NT2/D1 (cell line): Measurements from ENCODE around the gene BPNT1.

Source experiments
- DNase-seq: peaks from one replicate; pipeline ENCODE4 v3.0.0-alpha.2; 2011; ENCODE audit warnings: low read depth, low spot score
- H3K27me3 ChIP-seq: 2 replicates; pipeline ENCODE4 v1.6.0; 2011; ENCODE audit warnings: mild to moderate bottlenecking; ENCODE audit not compliant: insufficient read length, insufficient read depth
- H3K36me3 ChIP-seq: 2 replicates; pipeline ENCODE4 v1.6.1; 2011; ENCODE audit warnings: mild to moderate bottlenecking, low read length, mixed read lengths; ENCODE audit not compliant: insufficient read depth, insufficient read length
- H3K4me1 ChIP-seq: 2 replicates; pipeline ENCODE4 v1.5.1; 2011; ENCODE audit not compliant: insufficient read depth, insufficient read length
- H3K4me3 ChIP-seq: 2 replicates; pipeline ENCODE4 v1.5.1; 2011; ENCODE audit warnings: low read depth; ENCODE audit not compliant: insufficient read length
- H3K9ac ChIP-seq: 2 replicates; pipeline ENCODE4 v1.6.0; 2011; ENCODE audit warnings: low read depth; ENCODE audit not compliant: insufficient read length
- H3K9me3 ChIP-seq: 2 replicates; pipeline ENCODE4 v1.5.1; 2011; ENCODE audit warnings: mild to moderate bottlenecking, low read length; ENCODE audit not compliant: insufficient read depth
- SUZ12 ChIP-seq: IDR thresholded peaks from 2 replicates; pipeline ENCODE4 v1.6.1; 2011; ENCODE audit not compliant: insufficient read length, insufficient read depth; ENCODE audit errors: extremely low read depth
- YY1 ChIP-seq: IDR thresholded peaks from 2 replicates; pipeline ENCODE4 v1.6.1; 2011; ENCODE audit not compliant: insufficient read length, insufficient read depth
- ZNF274 ChIP-seq: IDR thresholded peaks from 2 replicates; pipeline ENCODE4 v1.6.1; 2011; ENCODE audit warnings: mild to moderate bottlenecking, low read depth, low read length

BPNT1 gene, protein sequence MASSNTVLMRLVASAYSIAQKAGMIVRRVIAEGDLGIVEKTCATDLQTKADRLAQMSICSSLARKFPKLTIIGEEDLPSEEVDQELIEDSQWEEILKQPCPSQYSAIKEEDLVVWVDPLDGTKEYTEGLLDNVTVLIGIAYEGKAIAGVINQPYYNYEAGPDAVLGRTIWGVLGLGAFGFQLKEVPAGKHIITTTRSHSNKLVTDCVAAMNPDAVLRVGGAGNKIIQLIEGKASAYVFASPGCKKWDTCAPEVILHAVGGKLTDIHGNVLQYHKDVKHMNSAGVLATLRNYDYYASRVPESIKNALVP

DNA sequence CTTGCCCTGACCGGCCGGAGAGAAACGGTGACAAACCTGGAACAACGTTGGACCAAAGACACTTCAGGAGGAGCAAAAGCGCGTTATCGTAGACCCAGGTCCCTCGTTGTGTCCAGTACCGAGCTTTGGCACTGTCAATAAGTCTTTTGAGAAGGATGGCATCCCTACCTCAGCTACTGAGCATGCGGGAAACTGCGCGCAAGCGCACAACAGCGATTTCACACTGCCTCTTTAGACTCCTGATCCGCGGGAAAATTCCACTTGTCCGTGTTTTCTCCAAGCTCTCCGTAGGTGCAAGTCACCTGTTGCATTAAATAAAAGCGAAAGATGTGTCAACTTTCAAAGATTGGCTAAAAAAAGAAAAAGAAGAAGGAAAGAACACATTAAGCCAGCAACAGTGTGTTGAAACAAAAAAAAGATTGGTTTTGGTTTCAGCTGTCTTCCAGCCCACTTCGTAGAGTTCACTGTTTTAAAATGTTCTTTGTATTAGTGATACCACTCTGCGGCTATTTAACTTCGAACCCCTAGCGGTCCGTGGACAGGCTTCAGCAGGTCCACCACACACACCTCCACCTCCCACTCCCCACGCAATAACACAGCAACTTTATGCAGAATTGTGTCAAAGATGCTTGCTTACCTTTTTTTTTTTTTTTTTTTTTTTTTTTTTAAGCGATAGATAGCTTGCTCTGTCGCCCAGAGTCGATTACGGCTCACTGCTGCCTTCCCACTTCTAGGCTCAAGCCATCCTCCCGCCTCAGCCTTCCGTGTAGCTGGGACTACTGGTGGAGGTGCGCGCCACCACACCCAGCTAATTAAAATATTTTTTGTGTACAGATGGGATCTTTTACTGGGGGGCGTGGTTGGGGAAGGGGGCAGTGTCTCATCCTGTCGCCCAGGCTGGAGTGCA is at the start of gene BPNT1:
Gene BPNT1 (minus strand): TSS at position 139 of the 907 bp plus-strand sequence. CDS start 9,942 bp downstream, outside the sequence.
- Histone ChIP-seq H3K36me3 (peaks cover 2% of the 10 kb centered on the region), H3K9me3 (no peaks in the 10 kb centered on the region), H3K4me1 (no peaks in the 10 kb centered on the region), H3K9ac (peak within 1 kb of the TSS; percentile 73), H3K4me3 (peak within 1 kb of the TSS; percentile 68), H3K27me3 (no peaks in the 10 kb centered on the region)
- DNase-seq: peak; percentile 99
- TF ChIP-seq YY1 (no peak), SUZ12 (no peak), ZNF274 (no peak)

DNA sequence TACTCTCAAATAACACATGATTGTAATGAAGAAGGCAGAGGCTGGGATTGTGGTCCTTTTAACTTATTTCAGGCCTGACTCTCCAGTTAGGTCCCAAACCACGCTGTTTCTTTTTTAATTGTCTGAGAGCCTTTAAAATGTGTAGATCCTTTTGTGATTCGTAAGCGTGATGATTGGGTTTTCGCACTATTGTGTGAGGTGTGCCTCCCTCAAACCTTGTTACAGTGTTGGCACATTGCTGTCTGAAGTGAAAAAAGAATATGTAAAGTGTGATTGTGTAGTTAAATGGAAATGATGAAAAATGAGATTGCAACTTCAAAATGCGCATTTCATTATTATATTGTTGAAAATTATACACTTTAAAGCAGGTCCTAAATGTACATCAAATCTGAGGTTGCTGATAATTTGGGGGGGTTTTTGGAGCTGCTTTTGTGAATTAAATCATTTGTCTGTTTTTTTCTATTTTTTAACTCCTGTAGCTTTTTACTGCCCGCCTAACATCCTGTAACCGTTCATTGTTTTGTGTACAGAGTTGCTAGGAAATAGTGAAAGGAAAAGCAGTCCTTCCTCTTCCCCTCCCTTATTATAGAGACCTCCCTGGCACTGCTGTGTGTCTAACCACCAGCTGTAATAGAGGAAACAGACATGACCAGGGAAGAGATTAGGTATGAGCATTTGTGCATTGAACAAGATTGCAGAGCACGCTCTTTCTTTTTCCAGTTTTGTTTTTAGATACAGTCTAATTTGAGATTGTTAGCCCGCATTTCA is 47.6 kb upstream of the BPNT1 start:
- Histone ChIP-seq H3K9me3 (no peaks in the 10 kb centered on the region), H3K9ac (no peak overlapping the region), H3K36me3 (peaks cover 62% of the 10 kb centered on the region), H3K4me3 (no peak overlapping the region), H3K27me3 (no peaks in the 10 kb centered on the region), H3K4me1 (no peaks in the 10 kb centered on the region)
- no peak for DNase-seq
- TF ChIP-seq ZNF274 (no peak), YY1 (no peak), SUZ12 (no peak)

DNA sequence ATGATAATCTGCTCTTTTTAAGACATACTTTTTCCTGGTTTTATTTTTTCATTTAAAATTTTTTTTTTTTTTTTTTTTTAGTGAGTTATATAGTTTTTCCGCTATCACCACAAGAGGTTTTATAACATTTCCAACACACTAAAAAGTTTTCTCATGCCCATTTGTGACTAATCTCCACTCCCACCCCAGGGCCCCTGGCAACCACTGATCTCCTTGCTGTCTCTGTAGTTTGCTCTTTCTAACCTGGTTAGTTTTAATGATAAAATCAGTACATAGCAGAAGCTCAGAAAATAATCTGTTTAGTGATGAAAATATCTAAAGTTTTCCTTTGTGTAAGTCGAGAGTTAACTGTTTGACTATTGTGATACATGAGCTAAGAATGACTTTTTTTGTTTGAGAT is 46.2 kb upstream of the BPNT1 start:
- H3K9me3 ChIP-seq: no peaks in the 10 kb centered on the region
- H3K4me1 ChIP-seq: no peaks in the 10 kb centered on the region
- H3K4me3 ChIP-seq: no peak overlapping the region
- H3K27me3 ChIP-seq: no peaks in the 10 kb centered on the region
- DNase-seq: no peak
- peaks cover 50% of the 10 kb centered on the region for H3K36me3 ChIP-seq
- TF ChIP-seq YY1 (no peak), SUZ12 (no peak), ZNF274 (no peak)
- H3K9ac ChIP-seq: no peak overlapping the region

DNA sequence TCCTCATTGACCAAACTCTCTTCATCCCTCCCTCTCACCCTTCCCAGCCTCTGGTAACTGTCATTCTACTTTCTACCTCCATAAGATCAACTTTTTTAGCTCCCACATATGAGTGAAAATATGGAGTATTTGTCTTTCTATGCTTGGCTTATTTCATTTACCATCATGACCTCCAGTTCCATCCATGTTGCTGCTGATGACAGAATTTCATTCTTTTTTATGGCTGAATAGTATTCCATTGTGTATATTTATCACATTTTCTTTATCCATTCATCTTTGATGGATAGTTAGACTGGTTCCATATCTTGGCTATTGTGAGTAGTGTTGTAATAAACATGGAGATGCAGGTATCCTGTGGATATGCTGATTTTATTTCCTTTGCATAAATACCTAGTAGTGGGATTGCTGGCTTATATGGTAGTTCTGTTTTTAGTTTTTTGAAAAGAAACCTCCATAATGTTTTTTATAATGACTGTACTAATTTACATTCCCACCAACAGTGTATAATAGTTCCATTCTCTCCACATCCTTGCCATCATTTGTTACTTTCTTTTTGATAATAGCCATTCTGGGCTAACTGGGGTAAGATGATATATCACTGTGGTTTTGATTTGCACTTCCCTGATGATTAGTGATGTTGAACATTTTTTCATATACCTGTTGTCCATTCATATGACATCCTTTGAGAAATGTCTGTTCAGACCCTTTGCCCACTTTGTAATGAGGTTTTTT is 40.1 kb upstream of the BPNT1 start:
- Histone ChIP-seq H3K9me3 (no peaks in the 10 kb centered on the region), H3K27me3 (no peaks in the 10 kb centered on the region), H3K9ac (no peak overlapping the region), H3K4me3 (no peak overlapping the region), H3K4me1 (no peaks in the 10 kb centered on the region), H3K36me3 (peaks cover 43% of the 10 kb centered on the region)
- no peak for TF ChIP-seq ZNF274
- no peak for TF ChIP-seq SUZ12
- TF ChIP-seq YY1: no peak
- DNase-seq: no peak

DNA sequence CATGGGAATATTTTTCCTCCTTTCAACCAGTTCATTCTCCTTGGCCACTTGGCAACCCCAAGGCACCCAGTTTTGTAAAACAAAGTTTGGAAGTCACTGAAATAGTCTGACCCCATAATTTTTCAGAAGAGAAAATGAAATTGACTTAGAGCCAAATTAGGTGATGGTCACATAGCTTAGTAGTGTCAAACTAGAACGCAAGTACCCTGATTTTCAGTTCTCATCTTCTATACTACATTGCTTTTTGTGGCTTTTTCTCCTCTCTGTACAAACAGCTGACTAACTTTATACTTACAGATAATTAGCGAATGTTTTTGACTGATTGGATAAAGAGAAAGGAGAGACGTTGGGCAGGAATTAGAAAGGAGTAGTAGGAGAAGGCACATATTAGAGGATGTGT is 37.5 kb upstream of the BPNT1 start:
- Histone ChIP-seq H3K36me3 (peaks cover 32% of the 10 kb centered on the region), H3K9ac (no peak overlapping the region), H3K27me3 (no peaks in the 10 kb centered on the region), H3K4me1 (no peaks in the 10 kb centered on the region), H3K9me3 (no peaks in the 10 kb centered on the region), H3K4me3 (no peak overlapping the region)
- DNase-seq: no peak
- TF ChIP-seq ZNF274: no peak
- no peak for TF ChIP-seq YY1
- TF ChIP-seq SUZ12: no peak

DNA sequence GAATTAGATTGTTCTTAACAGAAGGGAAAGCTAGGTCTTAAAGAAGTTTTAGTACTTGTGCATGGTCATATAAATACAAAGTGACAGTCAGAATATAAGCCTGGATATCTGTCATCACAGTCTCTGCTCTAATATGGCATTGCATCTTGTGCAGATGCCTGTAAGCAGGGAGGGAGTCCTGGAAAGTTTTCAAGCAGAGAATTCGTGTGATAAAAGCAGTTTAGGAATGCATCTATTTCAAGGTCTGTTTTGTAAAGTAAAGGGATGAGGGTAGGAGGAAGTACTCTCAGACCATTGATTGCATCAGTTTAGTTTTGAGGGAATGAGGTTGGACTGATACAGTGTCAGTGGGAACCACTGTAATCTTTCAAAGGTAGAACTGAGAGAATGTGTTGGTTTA is 35.0 kb upstream of the BPNT1 start:
- Histone ChIP-seq H3K27me3 (no peaks in the 10 kb centered on the region), H3K4me3 (no peak overlapping the region), H3K4me1 (no peaks in the 10 kb centered on the region), H3K9me3 (no peaks in the 10 kb centered on the region), H3K9ac (no peak overlapping the region), H3K36me3 (peaks cover 31% of the 10 kb centered on the region)
- TF ChIP-seq ZNF274: no peak
- no peak for TF ChIP-seq SUZ12
- no peak for TF ChIP-seq YY1
- DNase-seq: no peak

DNA sequence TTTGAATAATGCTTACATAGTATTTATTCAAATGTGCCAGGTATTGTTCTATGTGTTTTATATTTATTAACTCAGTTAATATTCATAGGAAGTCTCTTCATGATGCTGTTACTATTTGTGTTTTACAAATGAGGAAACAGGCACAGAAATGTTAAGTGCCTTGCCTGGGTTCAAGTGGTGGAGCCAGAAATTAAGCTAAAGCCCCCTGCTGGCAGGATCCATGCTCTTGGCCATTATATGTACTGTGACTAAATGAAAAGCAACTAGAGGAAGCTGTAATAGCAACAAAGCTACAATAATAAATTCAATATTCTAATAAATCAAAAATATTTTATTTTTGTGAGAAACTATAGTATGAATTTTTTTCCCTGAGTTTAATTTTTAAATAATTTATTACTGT is 34.3 kb upstream of the BPNT1 start:
- Histone ChIP-seq H3K4me1 (no peaks in the 10 kb centered on the region), H3K4me3 (no peak overlapping the region), H3K9ac (no peak overlapping the region), H3K27me3 (no peaks in the 10 kb centered on the region), H3K9me3 (no peaks in the 10 kb centered on the region), H3K36me3 (peaks cover 32% of the 10 kb centered on the region)
- DNase-seq: no peak
- no peak for TF ChIP-seq YY1
- TF ChIP-seq SUZ12: no peak
- TF ChIP-seq ZNF274: no peak
